Neuronal stem cell (in vitro differentiated cells): ENCODE results near the gene CIITA.

Source experiments
- DNase-seq: peaks from one replicate; pipeline ENCODE4 v3.0.0-alpha.2; 2013; ENCODE audit warnings: low spot score
- H2AFZ ChIP-seq: one replicate; pipeline ENCODE4 v1.6.1; 2013; ENCODE audit warnings: mild to moderate bottlenecking, low read length, inconsistent platforms
- H2AK5ac ChIP-seq: 2 replicates; pipeline ENCODE4 v1.6.1; 2013; ENCODE audit warnings: low read depth, mild to moderate bottlenecking, inconsistent platforms, low read length, moderate library complexity, mixed read lengths
- H2BK120ac ChIP-seq: 2 replicates; pipeline ENCODE4 v1.6.1; 2013; ENCODE audit warnings: low read depth, mild to moderate bottlenecking, inconsistent platforms, low read length, moderate library complexity, mixed read lengths
- H2BK12ac ChIP-seq: one replicate; pipeline ENCODE4 v1.6.1; 2013; ENCODE audit warnings: low read length, inconsistent platforms
- H2BK15ac ChIP-seq: 2 replicates; pipeline ENCODE4 v1.6.1; 2013; ENCODE audit warnings: mild to moderate bottlenecking, low read length, inconsistent platforms, mixed read lengths
- H2BK5ac ChIP-seq: one replicate; pipeline ENCODE4 v1.6.1; 2013; ENCODE audit warnings: inconsistent platforms, mild to moderate bottlenecking, low read length, moderate library complexity
- H3K14ac ChIP-seq: one replicate; pipeline ENCODE4 v1.6.1; 2013; ENCODE audit warnings: low read length, inconsistent platforms
- H3K18ac ChIP-seq: 2 replicates; pipeline ENCODE4 v1.6.1; 2013; ENCODE audit warnings: low read length, inconsistent platforms
- H3K23ac ChIP-seq: 2 replicates; pipeline ENCODE4 v1.6.1; 2013; ENCODE audit warnings: low read depth, mild to moderate bottlenecking, mixed read lengths, low read length, inconsistent platforms; ENCODE audit not compliant: poor library complexity
- H3K27ac ChIP-seq: replicated peaks from 3 replicates; pipeline ENCODE4 v1.5.1; 2013; ENCODE audit warnings: low read length, inconsistent platforms
- H3K27me3 ChIP-seq, 3 experiments: 2 replicates each; pipeline ENCODE4 v1.6.1; 2013; ENCODE audit warnings: low read length in 3 of 3, mild to moderate bottlenecking in 2 of 3, inconsistent platforms in 1 of 3, low read depth in 1 of 3, mixed read lengths in 1 of 3, moderate library complexity in 1 of 3; ENCODE audit not compliant: control insufficient read depth in 3 of 3, insufficient read depth in 3 of 3
- H3K36me3 ChIP-seq, 2 donors: replicated peaks in 1 of 2; 2 replicates each; pipeline ENCODE4 v1.6.1; 2013; ENCODE audit warnings: low read length in 2 of 2; ENCODE audit not compliant: control insufficient read depth in 2 of 2, insufficient read depth in 2 of 2
- H3K4ac ChIP-seq: 2 replicates; pipeline ENCODE4 v1.6.1; 2013; ENCODE audit warnings: inconsistent platforms, mild to moderate bottlenecking, low read length, moderate library complexity
- H3K4me1 ChIP-seq, 2 donors: 1 replicate in 1 of 2; 2 replicates in 1 of 2; pipeline ENCODE4 v1.6.1; 2013; ENCODE audit warnings: low read length in 2 of 2, low read depth in 1 of 2; ENCODE audit not compliant: control insufficient read depth in 2 of 2, insufficient read depth in 1 of 2
- H3K4me2 ChIP-seq: one replicate; pipeline ENCODE4 v1.6.1; 2013; ENCODE audit warnings: mild to moderate bottlenecking, low read length, inconsistent platforms; ENCODE audit not compliant: insufficient read depth, poor library complexity, severe bottlenecking
- H3K4me3 ChIP-seq, 2 donors: 2 replicates each; pipeline ENCODE4 v1.5.1; 2013; ENCODE audit warnings: low read length in 2 of 2, mild to moderate bottlenecking in 2 of 2, inconsistent platforms in 1 of 2, moderate library complexity in 1 of 2
- H3K79me1 ChIP-seq: one replicate; pipeline ENCODE4 v1.6.1; 2013; ENCODE audit warnings: low read depth, mild to moderate bottlenecking, inconsistent platforms, low read length, moderate library complexity
- H3K9ac ChIP-seq: one replicate; pipeline ENCODE4 v1.6.1; 2013; ENCODE audit warnings: mild to moderate bottlenecking, low read depth, low read length, inconsistent platforms; ENCODE audit not compliant: poor library complexity
- H3K9me3 ChIP-seq, 2 donors: replicated peaks in 1 of 2; 2 replicates each; pipeline versions ENCODE3 to v1.6.1; 2013; ENCODE audit warnings: low read length in 2 of 2, mild to moderate bottlenecking in 2 of 2, inconsistent platforms in 1 of 2, low read depth in 1 of 2, mixed read lengths in 1 of 2, moderate library complexity in 1 of 2; ENCODE audit not compliant: control insufficient read depth in 2 of 2, insufficient read depth in 1 of 2
- H4K8ac ChIP-seq: one replicate; pipeline ENCODE4 v1.6.1; 2013; ENCODE audit warnings: low read depth, mild to moderate bottlenecking, inconsistent platforms, low read length, moderate library complexity
- H4K91ac ChIP-seq: one replicate; pipeline ENCODE4 v1.6.1; 2013; ENCODE audit warnings: low read length, low read depth, mild to moderate bottlenecking, inconsistent platforms; ENCODE audit not compliant: poor library complexity
- WGBS, 2 donors: extraction: QIAGEN DNeasy Blood & Tissue Kit; methylation state at CpG; one replicate each; pipeline ENCODE4 v1.1.7; 2013; ENCODE audit warnings: missing lambda C conversion rate in 2 of 2, mixed read lengths in 1 of 2; ENCODE audit not compliant: insufficient read length in 2 of 2, insufficient replicate concordance in 1 of 2; ENCODE audit errors: extremely low coverage in 2 of 2; 5-methylcytosine and 5-hydroxymethylcytosine counted together

The CIITA gene

GRCh38 chr16:10945065-10945787 is 68.2 kb downstream of the CIITA start:
- WGBS, 2 donors: no CpG with 5 or more reads among the region's 14 CpGs
- DNase-seq: no peak
- Histone ChIP-seq H3K36me3 (peaks cover 0 to 4% of the 10 kb centered on the region in 2 donors), H3K23ac (no peak overlapping the region), H2AFZ (peak overlapping the region; percentile 92), H3K4me3 (peak overlapping the region; percentile 72 to 97), H3K27me3 (peaks cover 0 to 3% (median 0%) of the 10 kb centered on the region in 3 experiments), H3K4me1 (peaks cover 19 to 32% of the 10 kb centered on the region in 2 donors), H3K4me2 (peak overlapping the region; percentile 66), H2BK120ac (no peak overlapping the region), H3K27ac (no peak overlapping the region), H3K9ac (peak overlapping the region; percentile 86), H3K4ac (no peak overlapping the region), H2BK15ac (no peak overlapping the region), H3K79me1 (peaks cover 4% of the 10 kb centered on the region), H4K91ac (no peak overlapping the region), H3K18ac (no peak overlapping the region), H4K8ac (no peak overlapping the region), H2BK12ac (no peak overlapping the region), H2AK5ac (no peak overlapping the region), H2BK5ac (peak overlapping the region; percentile 21), H3K14ac (no peak overlapping the region), H3K9me3 (no peaks in the 10 kb centered on the region)

GRCh38 chr16:10946308-10946707 is 69.3 kb downstream of the CIITA start:
- Histone ChIP-seq H4K91ac (no peak overlapping the region), H3K79me1 (no peaks in the 10 kb centered on the region), H3K27ac (no peak overlapping the region), H4K8ac (no peak overlapping the region), H3K4me1 (peaks cover 8 to 22% of the 10 kb centered on the region in 2 donors), H2AFZ (no peak overlapping the region), H3K14ac (no peak overlapping the region), H3K18ac (no peak overlapping the region), H3K4me2 (no peak overlapping the region), H2BK15ac (no peak overlapping the region), H3K27me3 (peaks cover 0 to 2% (median 0%) of the 10 kb centered on the region in 3 experiments), H2BK5ac (no peak overlapping the region), H3K36me3 (no peaks in the 10 kb centered on the region), H3K23ac (no peak overlapping the region), H3K9ac (no peak overlapping the region), H3K4me3 (no peak overlapping the region), H2AK5ac (no peak overlapping the region), H3K4ac (no peak overlapping the region), H2BK12ac (no peak overlapping the region), H2BK120ac (no peak overlapping the region), H3K9me3 (no peaks in the 10 kb centered on the region)
- no CpG with 5 or more reads among the region's 5 CpGs for WGBS, 2 donors
- no peak for DNase-seq

- Histone ChIP-seq H3K14ac (no peak overlapping the region), H3K36me3 (no peaks in the 10 kb centered on the region), H4K8ac (no peak overlapping the region), H3K27ac (no peak overlapping the region), H3K23ac (no peak overlapping the region), H4K91ac (no peak overlapping the region), H3K18ac (peak overlapping the region; percentile 16), H2AFZ (no peak overlapping the region), H3K79me1 (no peaks in the 10 kb centered on the region), H3K4ac (no peak overlapping the region), H3K9ac (no peak overlapping the region), H2BK15ac (no peak overlapping the region), H2BK12ac (no peak overlapping the region), H3K4me1 (peaks cover 8 to 22% of the 10 kb centered on the region in 2 donors), H2BK5ac (no peak overlapping the region), H3K9me3 (no peaks in the 10 kb centered on the region), H3K4me2 (no peak overlapping the region), H2AK5ac (no peak overlapping the region), H3K4me3 (no peak overlapping the region), H2BK120ac (no peak overlapping the region), H3K27me3 (no peaks in the 10 kb centered on the region)
- no CpG with 5 or more reads among the region's 10 CpGs for WGBS, 2 donors
- DNase-seq: no peak
Measured at GRCh38 chr16:10947211-10947787, 70.3 kb downstream of the CIITA start.

- no peak overlapping the region for H4K8ac ChIP-seq
- no peak for DNase-seq
- no CpG with 5 or more reads among the region's 7 CpGs for WGBS, 2 donors
- H3K9ac ChIP-seq: no peak overlapping the region
- H2BK120ac ChIP-seq: no peak overlapping the region
- no peak overlapping the region for H3K27ac ChIP-seq
- no peak overlapping the region for H2AK5ac ChIP-seq
- no peak overlapping the region for H2BK12ac ChIP-seq
- no peak overlapping the region for H3K4me3 ChIP-seq
- peaks cover 6 to 20% of the 10 kb centered on the region in 2 donors for H3K4me1 ChIP-seq
- no peaks in the 10 kb centered on the region for H3K27me3 ChIP-seq
- H4K91ac ChIP-seq: no peak overlapping the region
- no peaks in the 10 kb centered on the region for H3K36me3 ChIP-seq
- no peak overlapping the region for H2AFZ ChIP-seq
- no peak overlapping the region for H3K4me2 ChIP-seq
- H3K14ac ChIP-seq: no peak overlapping the region
- no peak overlapping the region for H3K23ac ChIP-seq
- no peak overlapping the region for H2BK15ac ChIP-seq
- no peak overlapping the region for H3K4ac ChIP-seq
- H3K79me1 ChIP-seq: no peaks in the 10 kb centered on the region
- no peak overlapping the region for H2BK5ac ChIP-seq
- H3K9me3 ChIP-seq: no peaks in the 10 kb centered on the region
- peak overlapping the region; percentile 17 for H3K18ac ChIP-seq
Measured at GRCh38 chr16:10949424-10949970, 72.5 kb downstream of the CIITA start.
